Measurements from ENCODE around the gene KREMEN2.
"Not testable (repeated sequence)": the region's sequence is repeated elsewhere in the genome, so short reads cannot be mapped to it uniquely, and the experiment has no call there.

DNA sequence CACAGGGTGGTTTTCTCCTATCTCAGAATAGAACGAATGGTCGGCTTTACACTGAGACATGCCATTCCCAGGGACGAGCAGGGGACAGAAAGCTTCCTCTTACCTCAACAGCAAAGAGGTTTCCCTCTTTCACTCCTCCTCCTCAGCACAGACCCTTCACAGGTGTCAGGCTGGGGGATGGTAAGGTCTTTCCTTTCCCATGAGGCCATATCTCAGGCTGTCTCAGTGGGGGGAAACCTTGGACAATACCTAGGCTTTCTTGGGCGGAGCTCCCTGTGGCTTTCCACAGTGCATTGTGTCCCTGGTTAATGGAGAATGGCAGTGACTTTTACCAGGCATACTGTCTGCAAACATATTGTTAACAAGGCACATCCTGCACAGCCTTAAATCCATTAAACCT is 35.9 kb upstream of the KREMEN2 start:
- not testable (repeated sequence) for TF ChIP-seq CTCF (conservative IDR thresholded peaks at IDR 0.05; ENCODE audit: low read length); EZH2phosphoT487 (IDR thresholded peaks at IDR 0.05; ENCODE audit: borderline replicate concordance)
